CD4-positive, alpha-beta T cell treated with Interferon gamma for 1 hour (primary cell): ENCODE results near the gene RASGRF1.
"Not testable (repeated sequence)": the region's sequence is repeated elsewhere in the genome, so short reads cannot be mapped to it uniquely, and the experiment has no call there.

Source experiments
- DNase-seq: peaks from one replicate; pipeline ENCODE4 v3.0.0-alpha.2; 2020

The RASGRF1 gene

GRCh38 chr15:78950343-78950742, 140.2 kb downstream of the RASGRF1 start:
- no peak for DNase-seq

- no peak for DNase-seq
These were observed 141.1 kb downstream of the RASGRF1 start for GRCh38 chr15:78949461-78949860.

GRCh38 chr15:78947506-78947905, 143.1 kb downstream of the RASGRF1 start:
- DNase-seq = no peak

GRCh38 chr15:78946493-78946892, 144.1 kb downstream of the RASGRF1 start:
- DNase-seq = no peak

GRCh38 chr15:78944669-78945407, 145.7 kb downstream of the RASGRF1 start, which contains the start of gene CTSH:
Gene CTSH (minus strand): TSS chr15:78945046. CDS start chr15:78944981, 65 bp downstream.
- peak; percentile 80 for DNase-seq

- no peak for DNase-seq
These were observed 146.4 kb downstream of the RASGRF1 start for GRCh38 chr15:78944202-78944625.

GRCh38 chr15:78943692-78944091, 146.9 kb downstream of the RASGRF1 start:
- no peak for DNase-seq

- no peak for DNase-seq
These were observed 147.8 kb downstream of the RASGRF1 start for GRCh38 chr15:78942741-78943140.

- peak; percentile 42 for DNase-seq
These were observed 151.7 kb downstream of the RASGRF1 start for GRCh38 chr15:78938658-78939488.

GRCh38 chr15:78937132-78937739, 153.3 kb downstream of the RASGRF1 start:
- no peak for DNase-seq

GRCh38 chr15:78934655-78935023, 155.9 kb downstream of the RASGRF1 start:
- DNase-seq = no peak

GRCh38 chr15:78933823-78934654, 156.5 kb downstream of the RASGRF1 start:
- no peak for DNase-seq

- DNase-seq = no peak
These were observed 157.3 kb downstream of the RASGRF1 start for GRCh38 chr15:78933187-78933822.

GRCh38 chr15:78932258-78932808, 158.2 kb downstream of the RASGRF1 start:
- no peak for DNase-seq

- no peak for DNase-seq
These were observed 158.9 kb downstream of the RASGRF1 start for GRCh38 chr15:78931439-78932257.

GRCh38 chr15:78930577-78931388, 159.8 kb downstream of the RASGRF1 start:
- DNase-seq = no peak

GRCh38 chr15:78929536-78930264, 160.9 kb downstream of the RASGRF1 start:
- no peak for DNase-seq

- DNase-seq = no peak
These were observed 161.9 kb downstream of the RASGRF1 start for GRCh38 chr15:78928616-78929093.

GRCh38 chr15:78928176-78928575, 162.4 kb downstream of the RASGRF1 start:
- DNase-seq = not testable (repeated sequence)
